ENCODE measurements around the gene CD19. TPM values are rescaled to one million over a fixed set of nuclear protein-coding genes. Genes with fewer than 3 reads are reported as not detected.
"Not testable (repeated sequence)": the region's sequence is repeated elsewhere in the genome, so short reads cannot be mapped to it uniquely, and the experiment has no call there.

The CD19 gene
- total RNA-seq, 1 donor from 2014 or later: not detected

GRCh38 chr16:28935924-28936783 lies 4.4 kb downstream of the CD19 start:
- no peak for DNase-seq (ENCODE audit: low read depth)
- TF ChIP-seq CTCF (conservative IDR thresholded peaks at IDR 0.05; ENCODE audit: low read depth, low read length): no peak
- peak overlapping the region; percentile 19 for H3K4me3 ChIP-seq (ENCODE audit: low read depth, low read length)

- DNase-seq (ENCODE audit: low read depth): no peak
- TF ChIP-seq CTCF (conservative IDR thresholded peaks at IDR 0.05; ENCODE audit: low read depth, low read length): no peak
- no peak overlapping the region for H3K4me3 ChIP-seq (ENCODE audit: low read depth, low read length)
These were observed 5.0 kb downstream of the CD19 start for GRCh38 chr16:28936784-28937155.

GRCh38 chr16:28937222-28937876 lies 5.6 kb downstream of the CD19 start:
- no peak for DNase-seq (ENCODE audit: low read depth)
- TF ChIP-seq CTCF (conservative IDR thresholded peaks at IDR 0.05; ENCODE audit: low read depth, low read length): no peak
- H3K4me3 ChIP-seq (ENCODE audit: low read depth, low read length): no peak overlapping the region

GRCh38 chr16:28938721-28939120 lies 7.0 kb downstream of the CD19 start:
- no peak overlapping the region for H3K4me3 ChIP-seq (ENCODE audit: low read depth, low read length)
- no peak for DNase-seq (ENCODE audit: low read depth)
- no peak for TF ChIP-seq CTCF (conservative IDR thresholded peaks at IDR 0.05; ENCODE audit: low read depth, low read length)

- not testable (repeated sequence) for DNase-seq (ENCODE audit: low read depth); H3K4me3 ChIP-seq (ENCODE audit: low read depth, low read length)
These were observed 8.1 kb downstream of the CD19 start for GRCh38 chr16:28939825-28940224.

- no peak for DNase-seq (ENCODE audit: low read depth)
- TF ChIP-seq CTCF (conservative IDR thresholded peaks at IDR 0.05; ENCODE audit: low read depth, low read length): no peak
- H3K4me3 ChIP-seq (ENCODE audit: low read depth, low read length): no peak overlapping the region
These were observed 11.5 kb downstream of the CD19 start for GRCh38 chr16:28943281-28943680.

- no peak for TF ChIP-seq CTCF (conservative IDR thresholded peaks at IDR 0.05; ENCODE audit: low read depth, low read length)
- no peak overlapping the region for H3K4me3 ChIP-seq (ENCODE audit: low read depth, low read length)
- DNase-seq (ENCODE audit: low read depth): no peak
These were observed 14.9 kb downstream of the CD19 start for GRCh38 chr16:28946681-28947080.

Measured in epithelial cell of proximal tubule (primary cell).